Gastrocnemius medialis (tissue), 4 donors: ENCODE data around the gene INPPL1.

ENCODE experiments used
- CTCF ChIP-seq, 5 experiments: fragments of 450-650 bp in 3 of 5; fragments of 200-600 bp in 2 of 5; sonication (generic) in 2 of 5; IDR thresholded peaks in 4 of 5; conservative IDR thresholded peaks in 1 of 5; 1 replicate in 4 of 5; 2 replicates in 1 of 5; pipeline ENCODE4 v1.5.1; 2016 to 2019; ENCODE audit warnings: antibody characterized with exemption in 5 of 5, mild to moderate bottlenecking in 3 of 5, moderate library complexity in 3 of 5
- POLR2A ChIP-seq, 2 donors: fragments of 450-650 bp; IDR thresholded peaks; one replicate each; pipeline ENCODE4 v1.6.1; 2017; ENCODE audit warnings: antibody characterized with exemption in 2 of 2, mild to moderate bottlenecking in 2 of 2, moderate library complexity in 2 of 2

GRCh38 chr11:72237112-72237931, 12.8 kb downstream of the INPPL1 start:
- no peak for TF ChIP-seq CTCF (IDR thresholded peaks at IDR 0.05 in 4 of 5, conservative IDR thresholded peaks at IDR 0.05 in 1 of 5)
- TF ChIP-seq POLR2A (IDR thresholded peaks at IDR 0.05), result no peak
